GM03348 (cell line): Measurements from ENCODE around the gene MYOCD.

Source experiments
- DNase-seq: peaks from one replicate; pipeline ENCODE4 v3.0.0; 2012; ENCODE audit warnings: low spot score

MYOCD gene

GRCh38 chr17:12712941-12713340 is 47.3 kb downstream of the MYOCD start:
- DNase-seq: no peak

- DNase-seq: no peak
Measured at GRCh38 chr17:12719948-12720347, 54.3 kb downstream of the MYOCD start.

GRCh38 chr17:12721581-12721980 is 55.9 kb downstream of the MYOCD start:
- no peak for DNase-seq

DNA sequence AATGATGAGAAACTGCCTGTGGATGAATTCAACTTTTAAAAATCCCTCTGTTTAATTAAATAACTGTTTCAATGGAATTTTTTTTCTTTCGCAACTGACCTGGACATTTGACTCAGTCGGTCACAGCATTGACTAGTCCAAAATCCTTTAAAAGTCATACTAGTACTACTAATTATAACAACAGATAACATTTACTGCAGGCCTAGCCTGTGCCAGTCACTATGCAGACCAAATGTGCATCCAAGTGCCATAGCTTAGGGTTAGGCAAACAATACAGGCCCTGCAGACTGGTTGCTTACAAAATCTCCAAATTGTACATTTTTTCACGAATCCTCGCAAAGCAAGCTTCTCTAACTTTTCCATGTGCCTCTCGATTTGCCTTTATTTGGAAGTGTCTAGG is 56.6 kb downstream of the MYOCD start:
- no peak for DNase-seq

DNA sequence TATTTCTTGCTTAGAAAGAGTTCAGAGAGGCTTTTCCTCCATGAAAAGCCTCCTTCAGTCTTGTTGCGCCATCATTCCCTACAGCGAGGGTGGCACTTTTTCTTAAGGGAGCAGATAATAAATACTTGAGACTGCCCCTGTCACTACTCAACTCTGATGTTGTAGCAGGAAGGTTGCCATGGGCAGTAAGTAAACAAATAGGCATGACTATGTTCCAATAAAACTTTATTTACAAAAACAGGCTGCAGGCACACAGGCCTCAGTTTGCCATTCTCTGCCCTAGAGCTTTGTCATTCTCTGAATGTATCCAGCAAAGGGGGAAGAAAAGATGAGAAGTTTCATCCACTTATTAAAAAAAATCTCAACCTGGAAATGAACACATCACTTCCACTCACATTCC is 60.4 kb downstream of the MYOCD start:
- no peak for DNase-seq

DNA sequence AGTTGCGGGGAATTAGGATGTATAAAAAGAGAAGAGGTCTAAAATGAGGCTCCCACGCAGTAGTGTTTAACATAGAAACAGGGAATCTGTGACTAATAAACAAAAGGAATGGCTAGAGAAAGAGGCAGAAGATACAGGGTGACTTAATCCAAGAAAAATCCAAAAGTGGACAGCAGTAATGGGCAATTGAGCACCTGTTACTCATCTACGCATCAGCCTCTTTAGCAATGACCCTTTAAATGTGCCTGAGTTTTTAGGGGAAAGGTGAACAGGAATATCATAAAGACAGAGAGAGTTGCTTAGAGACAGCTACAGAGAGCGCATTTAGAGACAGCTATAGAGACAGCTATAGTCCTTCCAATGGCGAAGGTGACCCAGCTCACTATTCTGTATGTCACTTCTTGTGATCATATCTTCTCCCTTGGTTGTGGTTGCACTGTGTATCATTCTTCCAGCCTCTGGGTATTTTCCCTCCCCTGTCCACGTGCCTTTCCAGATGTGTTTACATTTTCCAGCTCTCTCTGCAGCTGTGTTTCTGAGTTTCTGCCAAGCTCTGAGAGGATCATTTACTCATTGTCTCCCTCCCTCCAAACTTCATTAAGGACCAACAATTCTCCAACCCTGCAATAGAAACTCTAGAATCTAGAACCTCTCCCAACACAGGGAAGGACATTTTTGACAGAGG is 61.5 kb downstream of the MYOCD start:
- DNase-seq: peak; percentile 11

DNA sequence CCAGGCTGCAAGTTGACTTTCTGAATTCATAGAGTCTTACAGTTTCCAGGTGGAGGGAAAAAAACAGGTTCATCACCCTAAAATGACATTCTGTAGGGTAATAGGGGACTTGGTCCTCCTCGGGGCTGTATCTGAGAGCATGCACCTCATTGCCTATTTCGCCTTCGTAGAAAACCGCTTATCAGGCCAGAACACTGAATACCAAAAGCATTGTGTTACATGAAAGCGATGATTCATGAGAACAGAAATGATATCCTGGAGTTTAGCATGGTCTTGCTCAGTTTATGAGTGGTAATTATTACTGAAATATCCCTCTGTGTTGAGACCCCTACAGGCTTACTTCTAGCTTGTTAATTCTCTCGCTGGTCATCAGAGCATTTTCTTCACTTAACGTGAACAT is 62.2 kb downstream of the MYOCD start:
- DNase-seq: no peak

GRCh38 chr17:12729086-12729485 is 63.4 kb downstream of the MYOCD start:
- peak; percentile 17 for DNase-seq

- DNase-seq: no peak
Measured at GRCh38 chr17:12730421-12730820, 64.7 kb downstream of the MYOCD start.

- DNase-seq: peak; percentile 56
Measured at GRCh38 chr17:12730931-12731521, 65.3 kb downstream of the MYOCD start.

DNA sequence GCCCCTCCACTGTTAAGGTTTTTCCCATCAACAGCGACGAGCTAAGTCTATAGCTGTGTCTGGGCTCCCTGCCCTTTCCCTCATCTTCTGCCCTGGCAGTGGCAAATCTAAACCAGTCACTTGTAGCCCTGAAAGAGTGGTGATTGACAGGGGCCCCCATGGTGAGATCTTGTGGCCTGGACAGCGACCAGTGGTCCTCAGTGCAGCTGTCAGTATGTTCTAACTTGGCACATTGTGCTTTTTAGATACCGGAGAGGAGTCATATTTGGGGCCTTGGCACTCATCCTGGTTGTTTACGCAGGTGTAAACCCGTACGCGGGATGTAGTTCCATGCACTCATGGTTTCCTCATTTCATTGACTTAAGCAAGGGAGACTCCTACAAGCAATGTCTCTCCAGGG is 66.1 kb downstream of the MYOCD start:
- no peak for DNase-seq

DNA sequence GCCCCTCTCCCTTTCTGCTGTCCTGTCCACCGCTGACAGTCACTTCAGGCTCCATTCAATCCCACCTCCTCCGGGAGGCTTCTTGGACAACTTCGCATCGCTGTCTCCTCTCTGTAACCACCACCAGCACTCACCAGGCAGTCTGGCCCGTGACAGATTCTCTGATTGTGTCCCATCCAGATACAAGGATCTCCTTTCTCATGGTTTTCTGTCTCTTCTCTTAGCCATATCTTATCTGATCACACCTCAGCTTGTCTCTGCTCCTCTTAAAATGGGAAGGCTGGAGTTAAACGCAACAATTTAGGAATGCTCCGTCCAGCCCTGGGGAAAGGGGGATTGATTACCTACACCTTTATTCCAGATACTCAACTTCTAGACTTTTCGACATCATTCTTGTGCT is 66.7 kb downstream of the MYOCD start:
- DNase-seq: no peak

GRCh38 chr17:12734926-12735325 is 69.2 kb downstream of the MYOCD start:
- DNase-seq: no peak

DNA sequence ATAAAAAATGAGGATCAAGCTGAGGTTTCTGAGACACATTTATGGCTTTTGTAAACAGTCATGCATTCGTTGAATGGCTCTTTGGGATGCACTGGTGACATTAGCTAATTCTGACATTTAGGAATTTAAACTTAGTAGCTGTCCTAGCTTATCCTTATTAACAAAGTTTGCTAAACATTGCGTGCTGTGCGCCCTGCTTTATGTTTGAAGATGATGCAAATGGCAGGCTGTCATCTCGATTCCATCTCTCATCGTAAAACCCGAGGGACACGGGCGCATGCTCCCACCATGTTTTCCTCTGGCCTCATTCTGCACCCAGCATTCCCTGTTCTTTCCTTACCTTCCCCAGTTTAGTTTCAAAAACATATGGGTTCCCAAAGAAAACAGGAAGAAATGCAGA is 69.8 kb downstream of the MYOCD start:
- DNase-seq: no peak

GRCh38 chr17:12736526-12736925 is 70.8 kb downstream of the MYOCD start:
- no peak for DNase-seq

- peak; percentile 16 for DNase-seq
Measured at GRCh38 chr17:12737740-12738469, 72.2 kb downstream of the MYOCD start.

DNA sequence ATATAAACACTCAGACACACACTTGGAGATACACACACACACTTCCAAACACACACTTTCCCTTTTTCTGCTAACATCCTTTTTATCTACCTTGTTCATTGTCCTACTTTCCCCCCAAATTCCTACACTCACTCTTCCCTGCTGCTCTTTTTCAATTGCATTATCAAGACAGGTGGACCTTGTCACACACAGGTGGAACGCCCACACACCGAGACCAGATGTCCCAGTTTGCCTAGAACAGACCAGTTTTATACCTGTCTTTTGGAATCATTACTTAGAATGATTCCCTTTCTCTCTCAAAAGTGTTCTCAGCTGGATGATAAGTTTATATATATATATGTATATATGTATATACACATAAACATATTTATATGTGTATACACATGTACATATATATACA is 72.9 kb downstream of the MYOCD start:
- no peak for DNase-seq

DNA sequence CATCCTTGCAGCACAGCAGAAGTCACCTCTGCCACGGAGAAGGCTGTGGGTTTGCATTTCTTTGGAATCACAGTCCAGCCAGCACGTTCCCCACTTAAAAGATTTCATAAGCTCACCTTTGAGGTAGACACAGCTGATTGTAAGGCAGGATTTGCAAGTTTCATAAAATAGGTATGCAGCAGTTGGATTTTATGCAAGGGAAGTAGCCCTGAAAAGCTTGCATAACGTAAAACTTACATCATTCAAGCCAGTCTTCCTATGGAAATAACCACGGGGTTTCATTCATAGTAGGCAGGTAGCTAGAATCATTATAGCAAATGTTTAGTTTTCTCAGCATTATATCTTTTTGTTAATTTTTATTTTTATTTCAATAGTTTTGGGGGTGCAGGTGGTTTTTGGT is 73.8 kb downstream of the MYOCD start:
- no peak for DNase-seq

DNA sequence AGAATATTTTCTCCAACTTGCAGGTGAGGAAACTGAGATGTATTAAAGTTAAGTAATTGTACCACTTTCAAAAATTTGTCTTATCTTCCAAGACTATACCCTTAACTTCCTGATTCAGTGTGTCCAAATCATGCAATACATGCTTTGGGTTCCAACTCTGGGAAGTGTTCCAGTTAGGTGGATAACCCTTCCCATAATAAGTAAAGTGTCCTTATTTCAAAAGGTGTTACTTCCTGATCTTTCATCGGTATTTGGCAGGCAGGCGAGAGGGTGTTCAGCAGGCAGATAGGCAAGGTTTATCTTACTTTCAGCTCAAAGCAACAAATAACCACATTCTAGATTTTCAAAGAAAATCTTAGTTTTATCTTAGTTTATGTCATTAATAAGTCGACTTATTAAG is 77.4 kb downstream of the MYOCD start:
- DNase-seq: no peak

GRCh38 chr17:12744298-12744697 is 78.6 kb downstream of the MYOCD start:
- peak; percentile 35 for DNase-seq

DNA sequence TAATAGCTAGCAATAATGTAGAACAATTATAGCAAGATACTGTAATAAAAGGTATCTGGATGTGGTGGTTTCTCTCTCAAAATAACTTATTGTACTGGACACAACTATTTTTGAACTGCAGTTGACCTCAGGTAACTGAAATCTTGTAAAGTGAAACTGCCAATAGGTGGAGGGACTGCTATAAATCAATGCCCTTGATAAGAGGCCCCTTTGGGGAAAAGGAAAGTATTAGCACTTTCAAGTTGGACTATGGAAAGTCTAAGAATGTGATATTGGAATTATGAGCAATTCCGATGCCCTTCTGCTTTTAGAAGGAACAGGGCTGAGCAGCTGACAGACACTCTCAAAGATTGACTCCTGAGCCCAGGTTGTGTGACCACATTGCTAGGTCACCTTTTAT is 79.1 kb downstream of the MYOCD start:
- DNase-seq: no peak

- DNase-seq: no peak
Measured at GRCh38 chr17:12745486-12745885, 79.8 kb downstream of the MYOCD start.

- peak; percentile 17 for DNase-seq
Measured at GRCh38 chr17:12756786-12757185, 91.1 kb downstream of the MYOCD start.

- no peak for DNase-seq
Measured at GRCh38 chr17:12759090-12759489, 93.4 kb downstream of the MYOCD start.
